ENCODE results near the gene OGFOD3. TPM values are rescaled to one million over a fixed set of nuclear protein-coding genes. Genes with fewer than 3 reads are reported as not detected.
"Not testable (repeated sequence)": the region's sequence is repeated elsewhere in the genome, so short reads cannot be mapped to it uniquely, and the experiment has no call there.

Gene OGFOD3, protein sequence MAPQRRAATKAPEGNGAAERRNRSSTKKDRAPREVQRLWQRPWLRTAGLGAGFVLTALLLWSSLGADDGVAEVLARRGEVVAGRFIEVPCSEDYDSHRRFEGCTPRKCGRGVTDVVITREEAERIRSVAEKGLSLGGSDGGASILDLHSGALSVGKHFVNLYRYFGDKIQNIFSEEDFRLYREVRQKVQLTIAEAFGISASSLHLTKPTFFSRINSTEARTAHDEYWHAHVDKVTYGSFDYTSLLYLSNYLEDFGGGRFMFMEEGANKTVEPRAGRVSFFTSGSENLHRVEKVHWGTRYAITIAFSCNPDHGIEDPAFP
- total RNA-seq: 29.1 and 30.5 TPM in 2 replicates

DNA sequence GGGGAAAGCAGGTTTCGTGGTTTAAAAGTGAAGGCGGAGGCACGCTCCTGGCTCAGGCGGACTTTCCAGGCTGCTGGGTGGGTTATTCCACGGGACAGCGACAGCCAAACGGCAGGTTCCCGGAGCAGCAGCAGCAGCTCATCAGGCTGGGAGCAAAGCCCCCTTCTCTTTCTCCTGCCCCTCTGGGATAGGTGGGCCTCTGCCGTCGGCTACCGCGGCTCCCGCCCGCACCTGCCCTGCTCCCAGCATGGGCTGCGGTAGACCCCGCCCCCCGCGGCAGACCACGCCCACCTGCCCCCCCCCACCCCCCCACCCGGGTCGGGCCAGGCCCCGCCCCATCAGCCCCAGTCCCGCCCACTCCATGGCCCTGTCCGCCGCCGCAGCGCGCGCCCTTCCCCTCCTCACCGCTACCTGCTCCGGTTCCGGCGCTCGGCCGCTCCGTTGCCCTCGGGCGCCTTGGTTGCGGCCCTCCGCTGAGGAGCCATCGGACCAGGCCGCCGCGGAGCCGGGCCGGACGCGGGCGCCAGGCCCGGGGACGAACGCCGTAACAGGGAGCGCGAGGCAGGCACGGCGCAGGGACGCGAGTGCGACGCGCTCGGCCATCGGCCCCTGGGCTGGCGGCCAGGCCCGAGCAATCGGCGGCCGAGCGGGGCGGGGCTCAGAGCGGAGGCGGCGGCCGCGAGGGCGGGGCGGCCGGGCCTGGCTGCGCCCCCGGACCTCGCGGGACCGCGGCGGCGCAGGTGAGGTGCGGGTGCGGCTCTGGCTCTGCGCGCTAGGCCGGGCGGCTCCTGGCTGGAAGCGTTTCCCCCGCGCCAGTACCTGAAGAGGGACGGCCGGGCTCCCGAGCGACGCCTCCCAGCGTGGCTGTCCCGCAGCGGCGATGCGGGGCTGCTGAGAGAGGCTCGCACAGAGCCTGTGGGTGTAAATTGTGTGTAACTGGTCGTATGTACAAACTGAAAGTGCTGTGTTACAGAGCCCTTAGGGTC is at the start of gene OGFOD3, which contains the start of gene HEXD:
Gene OGFOD3 (minus strand): TSS at position 586 of the 986 bp plus-strand sequence. CDS start 101 bp downstream, at position 485.
Gene HEXD (plus strand): TSS at position 347 of the 986 bp plus-strand sequence. CDS start 1,453 bp downstream, outside the sequence.
- Mint-ChIP-seq H3K4me1 (ENCODE audit: low read depth) (peaks cover 22% of the 10 kb centered on the region), H3K4me3 (ENCODE audit: low read depth) (peak within 1 kb of the TSS; percentile 77), H3K27me3 (ENCODE audit: low read depth) (no peaks in the 10 kb centered on the region), H3K36me3 (ENCODE audit: low read depth) (peaks cover 34% of the 10 kb centered on the region), H3K27ac (peak within 1 kb of the TSS; percentile 60), H3K9me3 (no peaks in the 10 kb centered on the region)
- intact Hi-C loops (cut with micrococcal nuclease): loop anchor here (1.0 to 10.0 kb wide), 5 partner anchors 33 to 383 kb away; partner anchors contain the start of genes CYBC1, DCXR, NARF and RAC3
- peak; percentile 85 for DNase-seq (ENCODE audit: low spot score)

DNA sequence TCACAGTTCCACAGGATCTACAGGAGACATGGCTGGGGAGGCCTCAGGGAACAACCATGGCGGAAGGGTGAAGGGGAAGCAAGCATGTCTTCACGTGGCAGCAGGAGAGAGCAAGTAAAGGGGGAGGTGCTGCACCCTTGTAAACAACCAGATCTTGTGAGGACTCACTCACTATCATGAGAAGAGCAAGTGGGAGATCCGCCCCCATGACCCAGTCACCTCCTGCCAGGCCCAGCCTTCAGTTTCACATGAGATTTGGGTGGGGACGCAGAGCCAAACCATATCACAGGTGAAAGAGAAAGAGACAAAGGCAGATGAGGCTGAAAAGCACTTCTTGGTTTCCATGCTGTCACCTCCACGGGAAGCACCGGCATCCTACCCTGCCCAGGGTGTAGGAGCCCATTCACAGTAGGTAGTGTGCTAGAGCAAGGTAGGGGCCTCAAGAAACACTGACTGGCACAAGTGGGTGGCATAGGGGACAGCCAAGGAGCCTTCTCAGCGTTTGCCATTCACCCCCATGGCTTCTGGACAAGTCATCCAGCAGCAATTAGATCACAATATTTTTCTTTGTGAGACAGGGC is 46.7 kb upstream of the OGFOD3 start:
- Mint-ChIP-seq H3K9me3 (no peaks in the 10 kb centered on the region), H3K27ac (peak overlapping the region; percentile 5), H3K4me3 (ENCODE audit: low read depth) (no peak overlapping the region), H3K4me1 (ENCODE audit: low read depth) (peaks cover 14% of the 10 kb centered on the region), H3K27me3 (ENCODE audit: low read depth) (no peaks in the 10 kb centered on the region), H3K36me3 (ENCODE audit: low read depth) (peaks cover 83% of the 10 kb centered on the region)
- DNase-seq (ENCODE audit: low spot score): peak; percentile 26
- intact Hi-C loops (cut with micrococcal nuclease): no loop called here

DNA sequence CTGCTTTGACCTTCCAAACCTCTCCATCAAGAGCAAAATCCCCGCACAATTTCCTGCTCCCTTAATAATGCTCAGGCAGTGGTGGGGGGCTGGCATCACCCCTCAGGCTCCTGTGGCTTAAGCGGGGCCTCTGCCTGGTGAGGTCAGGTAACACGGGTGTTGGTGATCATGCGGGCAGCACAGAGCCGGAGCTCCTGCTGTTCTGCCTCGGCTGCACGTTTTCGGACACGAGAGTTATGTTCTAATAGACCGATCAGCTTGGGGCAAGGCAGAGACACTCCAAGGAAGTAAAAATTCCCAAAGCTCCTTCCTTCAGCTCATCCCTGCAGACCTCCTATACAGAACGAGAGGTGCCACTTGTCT is 46.2 kb upstream of the OGFOD3 start:
- intact Hi-C loops (cut with micrococcal nuclease): no loop called here
- Mint-ChIP-seq H3K36me3 (ENCODE audit: low read depth) (peaks cover 82% of the 10 kb centered on the region), H3K27ac (no peak overlapping the region), H3K9me3 (no peaks in the 10 kb centered on the region), H3K27me3 (ENCODE audit: low read depth) (no peaks in the 10 kb centered on the region), H3K4me3 (ENCODE audit: low read depth) (no peak overlapping the region), H3K4me1 (ENCODE audit: low read depth) (peaks cover 17% of the 10 kb centered on the region)
- DNase-seq (ENCODE audit: low spot score): no peak

DNA sequence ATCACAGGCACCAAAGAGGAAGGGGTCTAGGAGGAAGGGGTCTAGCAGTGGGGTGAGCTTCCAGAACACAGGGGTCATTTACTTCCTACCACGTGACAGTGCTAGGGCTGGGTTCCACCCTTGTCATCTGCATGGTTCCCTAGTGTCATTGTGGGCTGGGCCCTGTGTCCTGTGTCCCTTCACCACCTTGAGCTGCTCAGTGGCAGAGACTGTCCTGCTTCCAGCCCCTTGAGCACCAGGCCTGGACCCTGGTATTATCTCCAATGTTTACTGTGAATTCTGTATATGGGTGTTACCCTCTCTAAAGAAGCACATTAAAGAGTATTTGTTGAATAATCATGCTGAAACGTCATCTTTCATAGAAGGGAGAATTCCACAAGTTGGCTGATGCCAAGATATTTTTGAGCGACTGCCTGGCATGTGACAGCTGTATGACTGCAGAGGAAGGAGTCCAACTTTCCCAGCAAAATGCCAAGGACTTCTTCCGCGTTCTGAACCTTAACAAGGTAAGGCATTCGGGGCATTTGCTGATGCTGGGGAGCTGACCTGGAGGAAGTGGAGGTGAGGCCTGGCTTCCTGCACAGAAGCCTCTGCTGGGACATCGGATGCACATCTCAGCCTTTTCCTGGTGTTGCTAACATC is 45.7 kb upstream of the OGFOD3 start:
- no peaks in the 10 kb centered on the region for H3K9me3 Mint-ChIP-seq
- intact Hi-C loops (cut with micrococcal nuclease): no loop called here
- H3K27ac Mint-ChIP-seq: no peak overlapping the region
- H3K4me3 Mint-ChIP-seq (ENCODE audit: low read depth): no peak overlapping the region
- H3K27me3 Mint-ChIP-seq (ENCODE audit: low read depth): no peaks in the 10 kb centered on the region
- peaks cover 82% of the 10 kb centered on the region for H3K36me3 Mint-ChIP-seq (ENCODE audit: low read depth)
- peaks cover 18% of the 10 kb centered on the region for H3K4me1 Mint-ChIP-seq (ENCODE audit: low read depth)
- DNase-seq (ENCODE audit: low spot score): no peak

DNA sequence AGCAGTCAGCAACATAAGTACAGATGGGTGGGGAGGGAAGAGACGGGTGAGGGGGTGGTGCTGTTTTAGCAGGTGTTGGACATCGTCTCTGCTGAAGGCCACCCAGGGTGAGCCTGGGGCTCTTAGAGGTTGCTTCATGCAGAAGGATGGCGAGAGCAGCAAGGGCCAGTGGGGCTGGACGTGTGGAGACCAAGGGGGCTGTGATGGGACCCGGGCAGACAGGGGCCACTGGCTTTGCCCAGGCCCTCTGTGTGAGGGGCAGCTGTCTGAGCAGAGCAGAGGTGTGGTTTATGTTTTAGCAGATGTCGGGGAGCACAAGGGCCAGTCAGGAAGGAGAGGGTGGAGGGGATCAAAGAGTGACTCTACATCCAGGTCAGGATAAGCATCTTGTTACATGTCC is 45.0 kb upstream of the OGFOD3 start:
- Mint-ChIP-seq H3K4me3 (ENCODE audit: low read depth) (no peak overlapping the region), H3K27me3 (ENCODE audit: low read depth) (no peaks in the 10 kb centered on the region), H3K9me3 (no peaks in the 10 kb centered on the region), H3K4me1 (ENCODE audit: low read depth) (peaks cover 14% of the 10 kb centered on the region), H3K27ac (peak overlapping the region; percentile 21), H3K36me3 (ENCODE audit: low read depth) (peaks cover 75% of the 10 kb centered on the region)
- no peak for DNase-seq (ENCODE audit: low spot score)
- intact Hi-C loops (cut with micrococcal nuclease): no loop called here

DNA sequence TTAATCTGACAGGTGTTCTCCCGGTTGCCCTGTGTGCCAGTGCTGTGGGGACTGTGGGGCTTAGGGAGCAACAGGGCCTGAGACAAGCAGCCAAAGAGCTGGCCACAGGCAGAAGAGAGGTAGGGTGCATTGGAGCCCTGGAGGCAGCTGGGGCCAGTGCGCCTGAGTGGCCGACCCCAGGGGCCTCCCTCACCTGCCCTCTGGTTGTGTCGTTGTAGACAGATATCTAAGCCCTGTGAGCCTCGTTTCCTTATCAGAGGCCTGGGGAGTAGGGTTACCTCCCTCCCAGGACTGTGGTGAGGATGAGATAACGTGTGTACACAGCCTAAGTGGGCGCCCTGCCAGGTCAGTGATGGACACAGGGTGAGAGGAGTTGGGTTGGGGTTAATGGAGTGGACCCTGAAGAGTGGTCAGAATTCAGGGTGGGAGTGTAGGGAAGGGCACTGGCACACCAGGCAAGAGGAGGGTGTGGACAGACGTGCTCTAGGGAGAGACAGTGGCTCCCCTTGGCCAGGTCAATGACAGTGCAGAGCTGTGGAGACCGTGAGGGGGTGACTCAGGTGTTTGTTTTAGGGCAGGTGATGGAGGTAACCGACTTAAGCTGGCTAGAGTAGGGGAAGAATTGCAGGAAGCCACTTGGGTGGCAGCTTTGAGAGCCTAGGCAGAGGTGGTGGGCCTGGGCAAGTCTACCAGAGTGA is 43.6 kb upstream of the OGFOD3 start:
- Mint-ChIP-seq H3K27me3 (ENCODE audit: low read depth) (no peaks in the 10 kb centered on the region), H3K4me3 (ENCODE audit: low read depth) (no peak overlapping the region), H3K9me3 (no peaks in the 10 kb centered on the region), H3K36me3 (ENCODE audit: low read depth) (peaks cover 74% of the 10 kb centered on the region), H3K4me1 (ENCODE audit: low read depth) (peaks cover 24% of the 10 kb centered on the region), H3K27ac (no peak overlapping the region)
- intact Hi-C loops (cut with micrococcal nuclease): no loop called here
- DNase-seq (ENCODE audit: low spot score): no peak

DNA sequence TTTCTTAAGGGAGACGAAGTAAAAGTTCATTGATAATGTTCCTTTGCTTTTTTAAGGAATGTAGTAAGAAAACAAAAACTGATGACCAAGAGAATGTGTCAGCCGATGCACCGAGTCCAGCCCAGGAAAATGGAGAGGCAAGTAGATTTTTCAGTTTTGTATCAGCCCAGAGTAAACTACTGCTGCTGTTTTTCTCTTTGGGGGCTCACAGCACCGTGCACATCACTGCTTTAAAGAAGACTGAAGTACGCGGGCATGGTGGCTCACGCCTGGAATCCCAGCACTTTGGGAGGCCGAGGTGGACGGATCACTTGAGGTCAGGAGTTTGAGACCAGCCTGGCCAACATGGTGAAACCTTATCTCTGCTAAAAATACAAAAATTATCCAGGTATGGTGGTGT is 41.5 kb upstream of the OGFOD3 start:
- H3K4me1 Mint-ChIP-seq (ENCODE audit: low read depth): peaks cover 28% of the 10 kb centered on the region
- not testable (repeated sequence) for H3K27ac Mint-ChIP-seq; H3K27me3 Mint-ChIP-seq (ENCODE audit: low read depth); DNase-seq (ENCODE audit: low spot score); H3K9me3 Mint-ChIP-seq
- peak overlapping the region; percentile 21 for H3K4me3 Mint-ChIP-seq (ENCODE audit: low read depth)
- H3K36me3 Mint-ChIP-seq (ENCODE audit: low read depth): peaks cover 59% of the 10 kb centered on the region
- intact Hi-C loops (cut with micrococcal nuclease): loop anchor here (5.0 kb wide), 2 partner anchors 92 to 187 kb away; partner anchors contain the start of gene WDR45B

DNA sequence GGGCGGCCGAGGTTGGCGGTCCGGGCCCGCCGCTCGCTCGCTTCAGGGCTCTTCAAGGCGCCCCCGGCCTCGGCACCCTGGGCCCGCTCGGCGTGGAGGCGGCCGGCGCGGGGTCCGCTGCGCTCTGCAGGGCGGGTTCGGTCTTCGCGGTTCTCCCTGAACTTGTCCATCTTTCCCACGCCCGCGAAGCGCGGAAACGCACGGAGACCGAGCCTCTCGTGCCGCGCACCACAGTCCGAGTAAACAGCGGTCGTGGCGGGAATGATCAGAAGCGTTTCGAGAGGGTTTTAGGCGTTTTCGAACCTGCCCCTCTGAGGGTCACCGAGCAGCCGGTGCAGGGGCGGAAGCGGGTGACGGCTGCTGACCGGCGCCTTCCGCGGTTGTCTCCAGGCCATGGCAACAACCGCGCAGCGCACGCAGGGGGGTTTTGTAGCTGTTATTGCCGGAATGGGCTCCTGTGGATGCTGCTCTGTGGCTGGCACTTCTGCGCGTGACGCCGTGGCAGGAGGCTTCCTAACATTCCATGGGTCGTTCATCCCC is 40.6 kb upstream of the OGFOD3 start:
- H3K27me3 Mint-ChIP-seq (ENCODE audit: low read depth): no peaks in the 10 kb centered on the region
- peak overlapping the region; percentile 84 for H3K27ac Mint-ChIP-seq
- peaks cover 26% of the 10 kb centered on the region for H3K4me1 Mint-ChIP-seq (ENCODE audit: low read depth)
- intact Hi-C loops (cut with micrococcal nuclease): loop anchor here (1.0 to 5.0 kb wide), 6 partner anchors 9 to 188 kb away; partner anchors contain the start of genes CYBC1, FOXK2, HEXD and OGFOD3
- peak overlapping the region; percentile 94 for H3K4me3 Mint-ChIP-seq (ENCODE audit: low read depth)
- peaks cover 53% of the 10 kb centered on the region for H3K36me3 Mint-ChIP-seq (ENCODE audit: low read depth)
- peaks cover 4% of the 10 kb centered on the region for H3K9me3 Mint-ChIP-seq
- no peak for DNase-seq (ENCODE audit: low spot score)

DNA sequence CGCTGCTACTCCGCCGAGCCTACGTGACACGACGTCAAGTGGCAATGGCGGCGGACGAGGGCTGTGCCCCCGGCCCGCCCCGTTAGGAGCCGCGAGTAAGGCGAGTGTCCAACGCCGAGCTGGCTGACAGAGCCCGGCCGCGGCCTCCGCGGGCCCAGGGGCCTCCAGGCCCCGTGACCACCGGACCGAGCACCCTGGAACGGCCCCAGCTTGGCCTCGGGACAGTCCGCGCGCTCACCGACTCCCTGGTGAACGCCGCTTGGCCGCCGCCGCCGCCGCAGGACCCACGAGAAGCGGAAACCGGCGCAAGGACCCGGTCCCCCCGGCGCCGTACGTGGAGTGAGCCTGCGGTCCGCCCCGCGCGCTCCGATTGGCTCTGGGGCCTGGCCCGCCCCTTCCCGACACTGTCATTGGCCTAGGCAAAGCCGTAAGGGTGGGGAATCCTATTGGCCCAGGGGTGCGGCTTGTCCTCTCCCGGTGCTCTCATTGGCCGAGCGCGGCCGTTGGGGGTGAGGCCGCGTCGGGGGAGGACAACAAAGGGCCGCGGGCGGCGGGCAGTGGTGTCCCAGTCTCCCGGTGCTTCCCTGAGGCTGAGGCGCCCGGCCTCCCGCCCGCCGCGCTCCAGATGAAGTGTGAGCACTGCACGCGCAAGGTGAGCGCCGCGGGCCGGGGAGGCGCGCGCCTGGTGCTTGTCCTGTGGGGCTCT is 39.9 kb upstream of the OGFOD3 start, which contains the start of gene NARF:
Gene NARF (plus strand): TSS at position 563 of the 706 bp plus-strand sequence. CDS start 63 bp downstream, at position 626.
- Mint-ChIP-seq H3K36me3 (ENCODE audit: low read depth) (peaks cover 47% of the 10 kb centered on the region), H3K4me3 (ENCODE audit: low read depth) (peak within 1 kb of the TSS; percentile 94), H3K27ac (peak within 1 kb of the TSS; percentile 95), H3K9me3 (peaks cover 4% of the 10 kb centered on the region), H3K4me1 (ENCODE audit: low read depth) (peaks cover 24% of the 10 kb centered on the region), H3K27me3 (ENCODE audit: low read depth) (no peaks in the 10 kb centered on the region)
- intact Hi-C loops (cut with micrococcal nuclease): loop anchor here (1.0 to 5.0 kb wide), 6 partner anchors 8 to 189 kb away; partner anchors contain the start of genes CYBC1, FOXK2, HEXD and OGFOD3
- peak; percentile 97 for DNase-seq (ENCODE audit: low spot score)

DNA sequence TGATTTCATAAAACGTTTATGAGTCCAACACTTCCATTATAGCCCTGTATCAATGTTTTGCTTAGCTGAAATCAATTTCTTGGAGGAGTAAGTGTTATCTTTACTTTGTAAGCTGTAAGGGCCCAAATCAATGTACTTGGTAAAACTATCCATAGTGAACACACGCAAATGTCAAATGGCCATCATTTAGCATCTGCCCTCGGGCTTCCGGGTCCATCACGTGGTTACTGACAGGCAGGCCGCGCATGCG is 39.5 kb upstream of the OGFOD3 start:
- H3K27me3 Mint-ChIP-seq (ENCODE audit: low read depth): no peaks in the 10 kb centered on the region
- peak overlapping the region; percentile 82 for H3K4me3 Mint-ChIP-seq (ENCODE audit: low read depth)
- H3K4me1 Mint-ChIP-seq (ENCODE audit: low read depth): peaks cover 22% of the 10 kb centered on the region
- peaks cover 4% of the 10 kb centered on the region for H3K9me3 Mint-ChIP-seq
- intact Hi-C loops (cut with micrococcal nuclease): loop anchor here (1.0 to 5.0 kb wide), 6 partner anchors 8 to 189 kb away; partner anchors contain the start of genes CYBC1, FOXK2, HEXD and OGFOD3
- H3K36me3 Mint-ChIP-seq (ENCODE audit: low read depth): peaks cover 43% of the 10 kb centered on the region
- no peak for DNase-seq (ENCODE audit: low spot score)
- H3K27ac Mint-ChIP-seq: peak overlapping the region; percentile 95
